ENCODE data around the gene JAZF1. TPM values are rescaled to one million over a fixed set of nuclear protein-coding genes. Genes with fewer than 3 reads are reported as not detected.

JAZF1 gene
- total and polyA plus RNA-seq, 7 donors: 2.3 to 10.6 (median 5.3) TPM

- Histone ChIP-seq H3K36me3 (ENCODE audit: insufficient read depth in 1 of 2, low read depth in 1 of 2) (no peaks in the 10 kb centered on the region), H3K4me1 (peaks cover 5% of the 10 kb centered on the region), H3K27ac (no peak overlapping the region), H3K27me3 (ENCODE audit: insufficient read depth in 3 of 3, low read length in 2 of 3) (no peaks in the 10 kb centered on the region), H3K4me3 (no peak overlapping the region), H3K9me3 (no peaks in the 10 kb centered on the region)
- DNase-seq (no peak), ATAC-seq (no peak)
- 93 to 98% (median 98%) methylated on average over 2 of the region's 2 CpGs for WGBS, 3 donors
- intact Hi-C loops (cut with DNase I): no loop called here
- no peak for TF ChIP-seq CTCF (IDR thresholded peaks at IDR 0.05)
Measured at GRCh38 chr7:28048694-28049093, 131.9 kb downstream of the JAZF1 start.

GRCh38 chr7:28046035-28046434 is 134.6 kb downstream of the JAZF1 start:
- Histone ChIP-seq H3K4me3 (no peak overlapping the region), H3K36me3 (ENCODE audit: insufficient read depth in 1 of 2, low read depth in 1 of 2) (no peaks in the 10 kb centered on the region), H3K27ac (no peak overlapping the region), H3K27me3 (ENCODE audit: insufficient read depth in 3 of 3, low read length in 2 of 3) (no peaks in the 10 kb centered on the region), H3K4me1 (peaks cover 3% of the 10 kb centered on the region), H3K9me3 (no peaks in the 10 kb centered on the region)
- intact Hi-C loops (cut with DNase I): no loop called here
- DNase-seq: no peak
- ATAC-seq: no peak
- no peak for TF ChIP-seq CTCF (IDR thresholded peaks at IDR 0.05)
- WGBS, 3 donors: 93 to 98% (median 95%) methylated on average over 2 of the region's 2 CpGs

- H3K27ac ChIP-seq: no peak overlapping the region
- WGBS, 3 donors: 97 to 98% (median 97%) methylated on average over 4 of the region's 4 CpGs
- intact Hi-C loops (cut with DNase I): no loop called here
- no peak overlapping the region for H3K4me3 ChIP-seq
- no peaks in the 10 kb centered on the region for H3K27me3 ChIP-seq (ENCODE audit: insufficient read depth in 3 of 3, low read length in 2 of 3)
- TF ChIP-seq CTCF (IDR thresholded peaks at IDR 0.05): no peak
- peaks cover 5% of the 10 kb centered on the region for H3K4me1 ChIP-seq
- DNase-seq (no peak), ATAC-seq (no peak)
- H3K36me3 ChIP-seq (ENCODE audit: insufficient read depth in 1 of 2, low read depth in 1 of 2): no peaks in the 10 kb centered on the region
- no peaks in the 10 kb centered on the region for H3K9me3 ChIP-seq
Measured at GRCh38 chr7:28045592-28045991, 135.0 kb downstream of the JAZF1 start.

- no peak for TF ChIP-seq CTCF (IDR thresholded peaks at IDR 0.05)
- Histone ChIP-seq H3K4me1 (peaks cover 5% of the 10 kb centered on the region), H3K27me3 (ENCODE audit: insufficient read depth in 3 of 3, low read length in 2 of 3) (no peaks in the 10 kb centered on the region), H3K4me3 (no peak overlapping the region), H3K27ac (no peak overlapping the region), H3K9me3 (no peaks in the 10 kb centered on the region), H3K36me3 (ENCODE audit: insufficient read depth in 1 of 2, low read depth in 1 of 2) (no peaks in the 10 kb centered on the region)
- DNase-seq (no peak), ATAC-seq (no peak)
- intact Hi-C loops (cut with DNase I): no loop called here
Measured at GRCh38 chr7:28044825-28045224, 135.8 kb downstream of the JAZF1 start.

- Histone ChIP-seq H3K27ac (no peak overlapping the region), H3K4me1 (peaks cover 9% of the 10 kb centered on the region), H3K36me3 (ENCODE audit: insufficient read depth in 1 of 2, low read depth in 1 of 2) (no peaks in the 10 kb centered on the region), H3K27me3 (ENCODE audit: insufficient read depth in 3 of 3, low read length in 2 of 3) (no peaks in the 10 kb centered on the region), H3K4me3 (no peak overlapping the region), H3K9me3 (no peaks in the 10 kb centered on the region)
- DNase-seq: no peak
- no peak for ATAC-seq
- 94 to 97% (median 95%) methylated on average over 1 of the region's 1 CpG for WGBS, 3 donors
- TF ChIP-seq CTCF (IDR thresholded peaks at IDR 0.05): no peak
- intact Hi-C loops (cut with DNase I): no loop called here
Measured at GRCh38 chr7:28042721-28043120, 137.9 kb downstream of the JAZF1 start.

All from psoas muscle (tissue), 8 donors.